ENCODE results near the gene ARL4C. TPM values are rescaled to one million over a fixed set of nuclear protein-coding genes. Genes with fewer than 3 reads are reported as not detected.
A peak's percentile ranks its signal among the peaks of the same experiment; 100 is the strongest.

The ARL4C gene
- total RNA-seq, 1 donor, result 133 TPM

DNA sequence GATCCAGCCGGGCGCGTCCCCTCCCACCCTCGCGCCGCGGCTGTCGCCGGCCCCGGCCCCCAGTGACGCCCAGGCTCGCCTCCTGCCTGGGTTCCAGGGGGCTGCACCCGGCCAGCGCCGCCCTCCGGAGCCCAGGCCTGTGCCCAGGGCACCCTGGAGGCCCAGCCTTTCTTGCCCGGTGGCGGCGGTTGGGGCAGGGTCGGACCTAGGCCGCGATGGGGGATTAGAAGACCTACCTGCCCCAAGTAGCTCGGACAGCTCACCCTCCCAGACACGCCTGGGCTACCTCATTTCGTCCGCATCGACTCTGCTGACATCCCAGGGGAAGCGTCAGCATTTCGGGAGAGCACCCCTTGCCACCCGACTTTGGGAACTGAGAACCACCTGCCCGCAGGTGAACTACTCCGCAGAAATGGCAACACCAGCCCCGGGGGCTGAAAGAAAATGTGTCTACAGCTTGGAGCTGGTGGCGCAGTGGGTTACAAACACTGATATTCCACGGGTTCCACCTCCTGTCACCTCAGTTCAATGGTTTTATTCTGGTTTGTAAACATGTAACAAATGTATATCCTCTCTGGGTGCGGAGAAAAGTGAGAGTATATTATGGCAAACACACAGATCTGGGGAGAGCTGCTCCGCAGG lies 834 bp upstream of the ARL4C start:
- Histone ChIP-seq H3K27me3 (ENCODE audit: insufficient read depth, low read length) (peaks cover 4% of the 10 kb centered on the region), H3K4me1 (ENCODE audit: insufficient read depth, low read length) (peaks cover 16% of the 10 kb centered on the region), H3K4me3 (ENCODE audit: insufficient read depth, low read length) (peak overlapping the region; percentile 65), H3K27ac (ENCODE audit: low read depth, low read length) (no peak overlapping the region), H3K4me2 (ENCODE audit: insufficient read depth, low read length) (peak overlapping the region; percentile 55), H2AFZ (ENCODE audit: low read length) (no peak overlapping the region), H3K9me3 (ENCODE audit: low read depth, low read length) (no peaks in the 10 kb centered on the region), H3K36me3 (ENCODE audit: insufficient read depth, low read length) (no peaks in the 10 kb centered on the region), H4K20me1 (ENCODE audit: insufficient read depth, low read length) (peaks cover 19% of the 10 kb centered on the region), H3K79me2 (ENCODE audit: insufficient read depth, low read length) (peaks cover 35% of the 10 kb centered on the region)
- no peak for DNase-seq (ENCODE audit: insufficient read length, low spot score, missing footprints)
- TF ChIP-seq, protein P1, sequence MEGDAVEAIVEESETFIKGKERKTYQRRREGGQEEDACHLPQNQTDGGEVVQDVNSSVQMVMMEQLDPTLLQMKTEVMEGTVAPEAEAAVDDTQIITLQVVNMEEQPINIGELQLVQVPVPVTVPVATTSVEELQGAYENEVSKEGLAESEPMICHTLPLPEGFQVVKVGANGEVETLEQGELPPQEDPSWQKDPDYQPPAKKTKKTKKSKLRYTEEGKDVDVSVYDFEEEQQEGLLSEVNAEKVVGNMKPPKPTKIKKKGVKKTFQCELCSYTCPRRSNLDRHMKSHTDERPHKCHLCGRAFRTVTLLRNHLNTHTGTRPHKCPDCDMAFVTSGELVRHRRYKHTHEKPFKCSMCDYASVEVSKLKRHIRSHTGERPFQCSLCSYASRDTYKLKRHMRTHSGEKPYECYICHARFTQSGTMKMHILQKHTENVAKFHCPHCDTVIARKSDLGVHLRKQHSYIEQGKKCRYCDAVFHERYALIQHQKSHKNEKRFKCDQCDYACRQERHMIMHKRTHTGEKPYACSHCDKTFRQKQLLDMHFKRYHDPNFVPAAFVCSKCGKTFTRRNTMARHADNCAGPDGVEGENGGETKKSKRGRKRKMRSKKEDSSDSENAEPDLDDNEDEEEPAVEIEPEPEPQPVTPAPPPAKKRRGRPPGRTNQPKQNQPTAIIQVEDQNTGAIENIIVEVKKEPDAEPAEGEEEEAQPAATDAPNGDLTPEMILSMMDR (IDR thresholded peaks at IDR 0.05; ENCODE audit: extremely low read depth, low read depth, low read length), result no peak

- Histone ChIP-seq H3K27me3 (ENCODE audit: insufficient read depth, low read length) (peaks cover 4% of the 10 kb centered on the region), H3K4me1 (ENCODE audit: insufficient read depth, low read length) (peaks cover 11% of the 10 kb centered on the region), H3K9me3 (ENCODE audit: low read depth, low read length) (no peaks in the 10 kb centered on the region), H3K4me2 (ENCODE audit: insufficient read depth, low read length) (peak overlapping the region; percentile 90), H4K20me1 (ENCODE audit: insufficient read depth, low read length) (peaks cover 28% of the 10 kb centered on the region), H3K36me3 (ENCODE audit: insufficient read depth, low read length) (no peaks in the 10 kb centered on the region), H2AFZ (ENCODE audit: low read length) (peak overlapping the region; percentile 74), H3K27ac (ENCODE audit: low read depth, low read length) (peak overlapping the region; percentile 64), H3K79me2 (ENCODE audit: insufficient read depth, low read length) (peaks cover 48% of the 10 kb centered on the region), H3K4me3 (ENCODE audit: insufficient read depth, low read length) (peak overlapping the region; percentile 86)
- TF ChIP-seq, protein P1 (IDR thresholded peaks at IDR 0.05; ENCODE audit: extremely low read depth, low read depth, low read length), result no peak
- DNase-seq (ENCODE audit: insufficient read length, low spot score, missing footprints), result peak; percentile 72
Measured at GRCh38 chr2:234496055-234496834, 636 bp downstream of the ARL4C start.

- peaks cover 14% of the 10 kb centered on the region for H3K4me1 ChIP-seq (ENCODE audit: insufficient read depth, low read length)
- H3K27ac ChIP-seq (ENCODE audit: low read depth, low read length), result peak overlapping the region; percentile 64
- H3K4me2 ChIP-seq (ENCODE audit: insufficient read depth, low read length), result peak overlapping the region; percentile 90
- TF ChIP-seq, protein P1 (IDR thresholded peaks at IDR 0.05; ENCODE audit: extremely low read depth, low read depth, low read length), result no peak
- H2AFZ ChIP-seq (ENCODE audit: low read length), result peak overlapping the region; percentile 74
- peaks cover 4% of the 10 kb centered on the region for H3K27me3 ChIP-seq (ENCODE audit: insufficient read depth, low read length)
- H3K79me2 ChIP-seq (ENCODE audit: insufficient read depth, low read length), result peaks cover 55% of the 10 kb centered on the region
- peak overlapping the region; percentile 86 for H3K4me3 ChIP-seq (ENCODE audit: insufficient read depth, low read length)
- peaks cover 28% of the 10 kb centered on the region for H4K20me1 ChIP-seq (ENCODE audit: insufficient read depth, low read length)
- H3K9me3 ChIP-seq (ENCODE audit: low read depth, low read length), result no peaks in the 10 kb centered on the region
- DNase-seq (ENCODE audit: insufficient read length, low spot score, missing footprints), result peak; percentile 65
- H3K36me3 ChIP-seq (ENCODE audit: insufficient read depth, low read length), result no peaks in the 10 kb centered on the region
Measured at GRCh38 chr2:234495251-234496054, 1.4 kb downstream of the ARL4C start.
